Measurements from ENCODE around the gene TBL1X.

Gene TBL1X

GRCh38 chrX:9785944-9786797 lies 321.3 kb downstream of the TBL1X start, which contains the start of gene SHROOM2:
TSS of gene SHROOM2 (plus strand) at chrX:9786429. CDS start at chrX:9786546, 117 bp downstream.
- TF ChIP-seq CTCF (IDR thresholded peaks at IDR 0.05; ENCODE audit: low read depth, low read length), result no peak
- Histone ChIP-seq H3K27me3 (peaks cover 11% of the 10 kb centered on the region), H3K36me3 (no peaks in the 10 kb centered on the region), H3K4me3 (ENCODE audit: low read depth, low read length) (no peak within 1 kb of the TSS), H3K4me1 (no peaks in the 10 kb centered on the region), H3K9me3 (no peaks in the 10 kb centered on the region)
- no peak for DNase-seq

GRCh38 chrX:9786798-9787635 lies 322.2 kb downstream of the TBL1X start:
- Histone ChIP-seq H3K9me3 (no peaks in the 10 kb centered on the region), H3K27me3 (peaks cover 11% of the 10 kb centered on the region), H3K4me1 (no peaks in the 10 kb centered on the region), H3K4me3 (ENCODE audit: low read depth, low read length) (no peak overlapping the region), H3K36me3 (no peaks in the 10 kb centered on the region)
- DNase-seq, result no peak
- TF ChIP-seq CTCF (IDR thresholded peaks at IDR 0.05; ENCODE audit: low read depth, low read length), result no peak

- no peaks in the 10 kb centered on the region for H3K36me3 ChIP-seq
- no peak for TF ChIP-seq CTCF (IDR thresholded peaks at IDR 0.05; ENCODE audit: low read depth, low read length)
- no peaks in the 10 kb centered on the region for H3K9me3 ChIP-seq
- no peaks in the 10 kb centered on the region for H3K4me1 ChIP-seq
- no peak overlapping the region for H3K4me3 ChIP-seq (ENCODE audit: low read depth, low read length)
- H3K27me3 ChIP-seq, result peaks cover 11% of the 10 kb centered on the region
- no peak for DNase-seq
These were observed 324.1 kb downstream of the TBL1X start for GRCh38 chrX:9788911-9789310.

- H3K27me3 ChIP-seq, result peaks cover 11% of the 10 kb centered on the region
- DNase-seq, result no peak
- H3K9me3 ChIP-seq, result no peaks in the 10 kb centered on the region
- H3K36me3 ChIP-seq, result no peaks in the 10 kb centered on the region
- H3K4me1 ChIP-seq, result no peaks in the 10 kb centered on the region
- H3K4me3 ChIP-seq (ENCODE audit: low read depth, low read length), result no peak overlapping the region
- no peak for TF ChIP-seq CTCF (IDR thresholded peaks at IDR 0.05; ENCODE audit: low read depth, low read length)
These were observed 324.7 kb downstream of the TBL1X start for GRCh38 chrX:9789555-9789954.

Measured in BE2C (cell line).